ENCODE data around the gene SLC15A4. TPM values are rescaled to one million over a fixed set of nuclear protein-coding genes. Genes with fewer than 3 reads are reported as not detected.

The SLC15A4 gene
- polyA plus RNA-seq: 10 to 100 TPM; 36.3 to 39.2 (median 39.0) TPM

DNA sequence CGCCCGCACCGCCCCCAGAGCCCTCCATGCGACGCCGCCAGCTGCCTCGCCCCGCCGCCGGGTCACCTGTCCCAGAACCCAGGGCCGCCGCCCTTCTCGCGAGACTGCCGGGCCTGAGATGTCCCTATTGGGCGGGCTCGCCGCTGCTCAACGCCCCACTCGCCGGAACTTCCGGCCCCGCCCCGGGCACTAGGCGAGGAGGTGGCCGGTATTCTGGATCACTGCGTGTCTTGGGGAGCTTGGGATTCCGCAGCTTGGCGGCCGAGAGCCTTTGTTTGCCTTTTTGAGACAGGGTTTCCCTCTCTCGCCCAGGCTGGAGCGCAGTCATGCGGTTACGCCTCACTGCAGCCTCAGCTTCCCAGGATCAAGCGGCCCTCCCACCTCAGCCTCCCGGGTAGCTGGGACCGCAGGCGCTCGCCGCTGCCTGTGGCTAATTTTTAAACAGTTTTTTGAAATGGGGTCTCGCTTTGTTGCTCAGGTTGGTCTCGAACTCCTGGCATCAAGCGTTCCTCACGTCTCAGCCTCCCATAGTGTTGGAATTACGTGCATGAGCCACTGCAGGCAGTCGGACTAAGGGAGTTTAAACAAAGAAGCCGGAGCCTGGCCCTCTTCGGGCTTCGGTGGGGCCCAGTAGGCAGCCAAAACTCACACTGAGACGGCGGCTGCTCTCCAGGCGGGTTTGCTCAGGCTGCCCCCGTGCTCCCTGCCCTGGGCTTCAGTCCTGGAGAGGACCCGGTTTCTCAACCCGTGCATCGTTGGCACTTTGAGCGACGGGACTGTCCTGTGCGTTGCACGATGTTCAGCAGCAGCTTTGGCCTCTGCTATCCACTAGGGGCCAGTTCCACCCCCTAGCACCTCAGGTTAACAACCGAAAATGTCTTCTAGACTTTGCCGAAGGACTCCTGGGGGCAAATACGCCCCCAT, at the start of gene SLC15A4:
Gene SLC15A4, minus strand, starts transcription at position 43 of the 924 bp plus-strand sequence. Its CDS starts 15 bp downstream, at position 28.
- Mint-ChIP-seq H3K27ac (peak within 1 kb of the TSS; percentile 82 to 91 (median 88)), H3K4me3 (peak within 1 kb of the TSS; percentile 85 to 88 (median 86)), H3K4me1 (peaks cover 63% of the 10 kb centered on the region in 2 donors), H3K9me3 (no peaks in the 10 kb centered on the region), H3K27me3 (ENCODE audit: low read depth in 3 of 3) (peaks cover 1 to 19% (median 9%) of the 10 kb centered on the region in 3 donors), H3K36me3 (peaks cover 5 to 10% (median 7%) of the 10 kb centered on the region in 3 donors)
- DNase-seq: peak; percentile 94 to 95 (median 94)

DNA sequence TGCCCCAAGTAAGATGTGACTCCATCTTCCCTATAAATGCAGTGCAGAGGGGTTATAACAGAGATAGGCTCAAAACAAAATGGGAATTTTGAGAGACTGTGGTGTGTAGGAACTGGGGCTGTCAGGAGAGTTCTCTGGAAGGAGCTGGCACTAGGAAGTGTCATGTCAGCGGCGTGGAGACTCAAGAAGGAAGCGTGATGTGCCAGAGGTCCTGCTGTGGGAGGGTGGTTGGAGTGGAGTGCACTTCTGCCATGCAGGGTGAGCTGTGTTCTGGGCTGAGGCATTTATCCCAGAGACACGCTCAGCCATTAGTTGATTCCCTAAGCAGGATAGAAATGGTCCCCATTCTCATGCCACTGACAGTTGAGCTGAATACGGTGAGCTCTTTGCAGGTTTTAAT, 48.5 kb upstream of the SLC15A4 start:
- no peaks in the 10 kb centered on the region for H3K4me1 Mint-ChIP-seq
- peaks cover 11 to 23% (median 15%) of the 10 kb centered on the region in 6 donors for H3K9me3 Mint-ChIP-seq
- DNase-seq: no peak
- peaks cover 0 to 6% (median 5%) of the 10 kb centered on the region in 3 donors for H3K27me3 Mint-ChIP-seq (ENCODE audit: low read depth in 3 of 3)
- no peak overlapping the region for H3K27ac Mint-ChIP-seq
- H3K4me3 Mint-ChIP-seq: no peak overlapping the region
- peaks cover 14 to 19% (median 18%) of the 10 kb centered on the region in 3 donors for H3K36me3 Mint-ChIP-seq

- Mint-ChIP-seq H3K27ac (no peak overlapping the region), H3K9me3 (peaks cover 3 to 15% (median 7%) of the 10 kb centered on the region in 6 donors), H3K4me3 (no peak overlapping the region), H3K4me1 (no peaks in the 10 kb centered on the region), H3K27me3 (ENCODE audit: low read depth in 3 of 3) (peaks cover 0 to 6% (median 5%) of the 10 kb centered on the region in 3 donors), H3K36me3 (peaks cover 8 to 11% (median 10%) of the 10 kb centered on the region in 3 donors)
- DNase-seq: no peak
Observed at GRCh38 chr12:128871516-128871892, 47.7 kb upstream of the SLC15A4 start.

DNA sequence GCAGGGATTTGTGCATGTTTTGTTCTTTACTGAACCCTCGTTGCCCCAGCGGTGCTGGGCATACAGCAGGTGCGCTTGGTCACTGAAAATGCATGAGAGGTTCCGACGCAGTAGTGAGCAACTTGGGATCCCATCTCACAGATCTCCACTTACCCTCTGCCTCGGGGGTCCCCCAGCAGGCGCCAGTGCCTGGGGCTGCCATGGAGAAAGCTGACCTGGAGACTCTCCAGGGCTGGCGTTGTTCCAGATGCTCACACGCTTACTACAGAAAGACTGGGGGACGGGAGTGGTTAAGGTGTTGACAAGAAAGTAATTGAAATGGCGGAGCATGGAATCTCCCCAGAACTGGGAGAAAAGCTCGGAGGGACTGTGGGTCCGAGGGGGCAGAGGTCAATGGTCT, 43.7 kb upstream of the SLC15A4 start:
- Mint-ChIP-seq H3K9me3 (peaks cover 0 to 1% (median 0%) of the 10 kb centered on the region in 6 donors), H3K27me3 (ENCODE audit: low read depth in 3 of 3) (peaks cover 2 to 3% (median 2%) of the 10 kb centered on the region in 3 donors), H3K4me3 (no peak overlapping the region), H3K4me1 (no peaks in the 10 kb centered on the region), H3K27ac (no peak overlapping the region), H3K36me3 (no peaks in the 10 kb centered on the region)
- no peak for DNase-seq

DNA sequence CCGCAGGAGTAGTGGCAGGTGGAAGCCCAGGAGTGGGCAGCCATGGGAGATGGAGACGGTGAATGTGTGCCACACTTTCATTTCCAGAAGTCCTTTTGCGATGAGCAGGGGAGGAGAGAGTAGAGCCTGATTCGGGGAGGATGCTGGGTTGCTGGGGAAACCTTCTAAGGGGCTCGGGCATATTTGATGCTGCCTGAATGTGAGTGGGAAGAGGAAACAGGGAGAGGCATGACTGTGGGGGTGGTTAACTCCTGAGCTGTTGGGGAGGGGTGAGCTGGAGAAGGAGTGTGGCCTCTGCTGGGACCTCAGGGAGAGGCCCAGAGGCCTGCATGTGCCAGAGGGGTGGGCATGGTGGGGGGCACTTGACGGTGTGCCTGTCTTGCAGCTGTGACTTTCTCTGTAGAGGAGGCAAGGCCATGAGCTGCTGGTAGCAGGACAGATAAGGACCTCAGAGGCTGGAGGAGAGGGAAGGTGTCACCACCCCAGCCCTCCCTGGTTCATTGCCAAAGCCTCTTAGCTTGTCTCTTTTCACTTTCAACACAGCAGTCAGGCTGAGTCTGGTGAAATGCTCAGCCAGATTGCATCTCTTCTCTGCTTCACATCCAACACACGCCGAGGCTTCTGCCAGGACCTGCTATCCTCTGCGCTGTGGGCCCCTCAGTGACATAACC, 40.9 kb upstream of the SLC15A4 start:
- Mint-ChIP-seq H3K4me3 (no peak overlapping the region), H3K27ac (peak overlapping the region in 1 of 6 donors; percentile 32), H3K4me1 (no peaks in the 10 kb centered on the region), H3K36me3 (no peaks in the 10 kb centered on the region), H3K27me3 (ENCODE audit: low read depth in 3 of 3) (peaks cover 0 to 5% (median 2%) of the 10 kb centered on the region in 3 donors), H3K9me3 (no peaks in the 10 kb centered on the region)
- DNase-seq: no peak

DNA sequence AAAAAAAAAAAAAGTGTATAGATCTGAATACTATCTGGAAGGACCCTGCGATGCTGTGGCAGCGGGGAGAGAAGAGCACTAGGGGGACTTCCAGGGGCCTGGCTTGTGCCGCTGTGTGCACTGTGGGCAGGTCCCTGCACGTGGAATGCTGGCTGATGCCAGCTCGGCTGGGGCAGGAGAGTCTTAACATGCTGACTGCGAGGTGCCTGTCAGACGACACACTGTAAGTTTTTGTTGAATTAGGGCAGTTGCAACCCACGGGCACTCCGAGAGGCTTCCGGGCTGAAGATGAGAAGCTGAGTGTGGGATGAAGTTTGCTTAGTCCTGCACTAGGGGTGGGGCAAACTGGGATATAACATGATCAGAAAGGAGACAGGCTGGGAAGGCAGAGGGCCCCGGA, 40.2 kb upstream of the SLC15A4 start:
- no peak for DNase-seq
- no peaks in the 10 kb centered on the region for H3K9me3 Mint-ChIP-seq

DNA sequence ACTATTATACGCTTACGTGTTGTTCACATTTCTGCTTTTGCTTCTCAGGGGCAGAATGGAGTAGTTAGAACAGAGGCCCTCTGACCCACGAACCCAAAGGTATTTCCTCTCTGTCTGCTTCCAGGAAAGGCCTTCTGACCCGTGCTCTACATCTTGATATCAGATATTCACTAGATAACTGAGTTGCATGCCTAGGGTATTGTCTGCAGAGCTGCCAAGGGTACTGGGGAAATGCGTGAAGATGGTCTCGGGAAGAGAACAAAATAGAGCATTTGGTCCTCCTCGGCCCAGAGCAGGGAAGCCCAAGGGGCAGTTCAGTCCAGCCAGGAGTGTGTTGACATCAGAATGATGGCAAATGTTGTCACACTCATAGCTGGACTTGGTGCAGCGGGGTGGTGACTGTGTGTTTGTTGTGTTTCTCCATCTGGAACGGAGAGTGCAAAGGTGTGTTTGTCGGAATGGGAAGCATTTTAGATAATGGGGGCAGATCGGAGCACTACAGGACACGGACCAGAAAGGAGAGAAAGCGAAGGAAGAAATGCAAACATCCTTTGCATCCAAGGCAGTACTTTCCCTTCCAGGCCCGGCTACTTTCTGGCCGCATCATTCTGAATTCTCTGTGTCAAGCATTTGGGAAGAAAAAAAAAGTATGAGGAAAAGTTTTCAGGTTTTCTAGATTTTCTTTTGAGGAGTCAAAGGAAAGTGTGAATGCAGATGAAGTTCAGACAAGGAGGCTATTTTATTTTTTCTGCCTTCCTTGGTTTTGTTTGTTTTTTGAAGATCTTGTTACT, 37.7 kb upstream of the SLC15A4 start:
- Mint-ChIP-seq H3K9me3 (no peaks in the 10 kb centered on the region), H3K27me3 (ENCODE audit: low read depth in 3 of 3) (peaks cover 0 to 5% (median 2%) of the 10 kb centered on the region in 3 donors)
- no peak for DNase-seq

More for the DNA sequence above, 40.2 kb upstream of the SLC15A4 start:
- Mint-ChIP-seq H3K4me3 (no peak overlapping the region), H3K27ac (no peak overlapping the region), H3K36me3 (no peaks in the 10 kb centered on the region), H3K4me1 (no peaks in the 10 kb centered on the region), H3K27me3 (ENCODE audit: low read depth in 3 of 3) (peaks cover 0 to 5% (median 2%) of the 10 kb centered on the region in 3 donors)

DNA sequence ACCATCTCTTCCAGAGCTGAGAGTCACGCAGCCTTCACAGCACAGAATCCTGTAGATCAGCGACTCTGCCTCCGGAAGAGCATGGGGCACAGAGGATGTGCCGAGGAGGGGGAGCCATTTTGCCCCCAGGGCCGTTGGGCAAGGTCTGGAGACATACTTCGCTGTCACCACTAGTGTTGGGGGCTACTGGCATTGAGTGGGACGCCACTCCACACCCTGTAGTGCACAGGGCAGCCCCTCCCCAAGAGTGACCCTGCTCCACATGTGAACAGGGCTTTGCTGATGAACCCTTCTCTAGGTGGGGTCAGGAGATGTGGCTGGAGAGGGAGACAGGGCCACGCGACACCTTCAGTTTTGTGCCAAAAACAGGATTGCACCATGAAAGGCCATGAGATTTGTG, 35.6 kb upstream of the SLC15A4 start:
- DNase-seq: no peak
- peaks cover 2 to 6% of the 10 kb centered on the region in 2 donors for H3K4me1 Mint-ChIP-seq
- H3K4me3 Mint-ChIP-seq: no peak overlapping the region
- peak overlapping the region in 1 of 6 donors; percentile 37 for H3K27ac Mint-ChIP-seq
- peaks cover 0 to 7% (median 4%) of the 10 kb centered on the region in 3 donors for H3K36me3 Mint-ChIP-seq
- peaks cover 5 to 8% (median 7%) of the 10 kb centered on the region in 3 donors for H3K27me3 Mint-ChIP-seq (ENCODE audit: low read depth in 3 of 3)
- no peaks in the 10 kb centered on the region for H3K9me3 Mint-ChIP-seq

More for the DNA sequence above, 37.7 kb upstream of the SLC15A4 start:
- Mint-ChIP-seq H3K27ac (no peak overlapping the region), H3K4me3 (no peak overlapping the region), H3K36me3 (peaks cover 0 to 3% (median under 1%) of the 10 kb centered on the region in 3 donors), H3K4me1 (no peaks in the 10 kb centered on the region)

DNA sequence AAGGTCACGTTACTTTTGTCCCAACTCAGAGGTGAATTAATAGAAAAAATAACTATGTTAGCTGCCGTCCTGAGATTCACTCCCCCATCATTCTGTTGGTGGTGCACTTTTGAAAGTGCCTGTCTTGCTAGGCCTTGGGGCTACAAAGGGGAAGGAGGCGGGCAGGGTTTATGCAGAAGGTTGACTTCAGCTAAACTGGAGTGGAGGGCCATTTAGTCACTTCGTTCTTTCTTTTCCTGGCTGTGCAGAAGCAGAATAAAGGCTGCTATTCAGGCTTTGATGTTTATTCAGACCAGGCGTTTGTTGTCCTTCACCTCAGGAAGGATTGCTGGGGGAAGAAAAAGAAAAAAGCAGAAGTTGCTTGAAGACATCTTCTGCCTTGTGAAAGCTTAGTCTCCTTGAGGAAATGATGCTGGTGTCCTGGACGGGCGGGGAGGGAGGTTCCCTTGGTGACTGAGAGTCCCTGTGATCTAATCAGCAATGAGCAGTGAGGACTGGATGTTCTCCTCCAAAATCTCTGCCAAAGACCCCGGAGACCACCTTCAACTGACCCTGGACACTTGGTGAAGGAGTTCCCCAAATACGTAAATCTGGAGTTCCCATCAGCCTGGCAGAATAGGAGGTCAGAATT, 33.5 kb upstream of the SLC15A4 start:
- no peak for DNase-seq
- Mint-ChIP-seq H3K9me3 (no peaks in the 10 kb centered on the region), H3K36me3 (peaks cover 0 to 7% (median 4%) of the 10 kb centered on the region in 3 donors), H3K27me3 (ENCODE audit: low read depth in 3 of 3) (peaks cover 5 to 12% (median 10%) of the 10 kb centered on the region in 3 donors), H3K4me3 (no peak overlapping the region), H3K27ac (peak overlapping the region in 1 of 6 donors; percentile 1), H3K4me1 (peaks cover 4 to 12% of the 10 kb centered on the region in 2 donors)

DNA sequence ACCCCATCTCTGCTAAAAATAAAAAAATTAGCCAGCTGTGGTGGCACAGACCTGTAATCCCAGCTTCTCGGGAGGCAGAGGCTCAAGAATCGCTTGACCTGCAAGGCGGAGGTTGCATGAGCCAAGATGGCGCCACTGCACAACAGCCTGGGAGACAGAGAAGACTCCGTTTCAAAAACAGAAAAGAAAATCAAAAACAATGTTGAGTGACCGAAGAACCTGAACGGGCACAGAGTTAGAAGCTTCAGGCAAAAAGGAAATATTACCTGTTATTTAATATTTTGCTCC, 33.0 kb upstream of the SLC15A4 start:
- Mint-ChIP-seq H3K4me3 (no peak overlapping the region), H3K4me1 (peaks cover 4 to 12% of the 10 kb centered on the region in 2 donors), H3K36me3 (peaks cover 0 to 7% (median 4%) of the 10 kb centered on the region in 3 donors), H3K27me3 (ENCODE audit: low read depth in 3 of 3) (peaks cover 8 to 16% (median 10%) of the 10 kb centered on the region in 3 donors), H3K27ac (no peak overlapping the region), H3K9me3 (no peaks in the 10 kb centered on the region)
- no peak for DNase-seq

DNA sequence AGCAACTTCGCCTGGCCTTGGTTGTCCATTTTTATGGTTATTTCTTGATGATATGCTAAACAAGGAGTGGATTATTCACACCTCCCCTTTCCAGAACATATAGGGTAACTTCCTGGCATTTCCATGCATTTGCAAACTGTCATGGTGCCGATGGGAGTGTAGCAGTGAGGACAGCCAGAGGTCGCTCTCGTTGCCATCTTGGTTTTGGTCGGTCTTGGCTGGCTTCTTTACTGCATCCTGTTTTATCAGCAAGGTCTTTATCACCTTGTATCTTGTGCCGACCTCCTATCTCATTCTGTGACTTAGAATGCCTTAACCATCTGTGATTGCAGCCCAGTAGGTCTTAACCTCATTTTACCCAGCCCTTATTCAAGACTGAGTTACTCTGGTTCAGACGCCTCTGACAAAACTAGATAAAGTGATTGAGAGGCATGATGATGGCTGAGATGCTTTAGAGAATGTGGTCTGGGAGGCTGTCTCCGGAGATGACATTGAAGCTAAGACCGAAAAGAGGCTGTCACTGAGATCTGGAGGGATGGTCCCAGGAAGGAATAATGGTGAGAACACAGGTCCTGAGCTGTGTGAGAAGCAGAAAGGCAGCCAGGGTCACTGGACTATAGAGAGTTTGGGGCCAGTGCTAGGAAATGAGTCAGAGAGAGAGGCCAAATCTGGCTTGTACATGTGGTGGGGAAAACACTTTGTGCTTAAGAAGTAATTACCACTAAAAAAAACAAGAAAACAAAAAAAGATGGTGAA, 32.5 kb upstream of the SLC15A4 start:
- peaks cover 8 to 16% (median 10%) of the 10 kb centered on the region in 3 donors for H3K27me3 Mint-ChIP-seq (ENCODE audit: low read depth in 3 of 3)
- H3K4me1 Mint-ChIP-seq: peaks cover 4 to 12% of the 10 kb centered on the region in 2 donors
- peaks cover 0 to 7% (median 4%) of the 10 kb centered on the region in 3 donors for H3K36me3 Mint-ChIP-seq
- peak overlapping the region in 2 of 5 donors; percentile 12 to 43 for H3K4me3 Mint-ChIP-seq
- DNase-seq: no peak
- H3K9me3 Mint-ChIP-seq: no peaks in the 10 kb centered on the region
- peak overlapping the region in 1 of 6 donors; percentile 34 for H3K27ac Mint-ChIP-seq

GRCh38 chr12:128853600-128854197, 29.9 kb upstream of the SLC15A4 start:
- H3K36me3 Mint-ChIP-seq: peaks cover 0 to 7% (median 4%) of the 10 kb centered on the region in 3 donors
- DNase-seq: peak in 2 of 3 donors; percentile 24 to 29
- H3K27me3 Mint-ChIP-seq (ENCODE audit: low read depth in 3 of 3): peaks cover 7 to 16% (median 10%) of the 10 kb centered on the region in 3 donors

More at GRCh38 chr12:128853600-128854197, 29.9 kb upstream of the SLC15A4 start:
- H3K9me3 Mint-ChIP-seq: no peaks in the 10 kb centered on the region
- peak overlapping the region; percentile 67 to 93 (median 73) for H3K4me3 Mint-ChIP-seq
- peaks cover 4 to 12% of the 10 kb centered on the region in 2 donors for H3K4me1 Mint-ChIP-seq
- H3K27ac Mint-ChIP-seq: peak overlapping the region in 1 of 6 donors; percentile 72

Data from immature natural killer cell (primary cell).